ENCODE measurements around the gene PPIF.

GRCh38 chr10:79350407-79351154, 3.3 kb downstream of the PPIF start:
- TF ChIP-seq CTCF (IDR thresholded peaks at IDR 0.05) = no peak
- TF ChIP-seq POLR2AphosphoS5 (IDR thresholded peaks at IDR 0.05) = no peak

All from breast epithelium (tissue), 3 donors.